GM21737 (cell line): ENCODE results near the gene CNTN3.

Experiments
- ATAC-seq: cut with Tn5 transposase; IDR thresholded peaks from one replicate; pipeline ENCODE4 v1.9.1; 2021; ENCODE audit warnings: mild to moderate bottlenecking, moderate library complexity; ENCODE audit not compliant: unreplicated experiment

Gene CNTN3

GRCh38 chr3:74611206-74611605 is 3.3 kb downstream of the CNTN3 start:
- no peak for ATAC-seq

DNA sequence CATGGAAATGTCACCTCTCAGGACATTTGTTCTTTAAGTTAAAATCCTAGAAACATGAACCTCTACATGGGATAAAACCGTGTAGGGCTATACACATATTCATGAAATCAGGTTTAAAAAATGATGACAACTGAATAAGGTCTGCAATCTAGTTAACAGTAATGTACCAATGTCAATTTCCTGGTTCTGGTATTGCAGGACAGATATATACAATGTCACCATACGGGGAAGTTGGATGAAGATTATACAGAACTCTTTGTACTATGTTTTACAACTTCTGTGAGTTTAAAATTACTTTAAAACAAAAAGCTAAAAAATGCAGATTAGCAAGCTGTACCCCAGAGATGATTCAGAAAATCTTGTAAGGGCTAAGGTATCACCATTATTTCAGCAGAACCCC is 6.7 kb downstream of the CNTN3 start:
- no peak for ATAC-seq

DNA sequence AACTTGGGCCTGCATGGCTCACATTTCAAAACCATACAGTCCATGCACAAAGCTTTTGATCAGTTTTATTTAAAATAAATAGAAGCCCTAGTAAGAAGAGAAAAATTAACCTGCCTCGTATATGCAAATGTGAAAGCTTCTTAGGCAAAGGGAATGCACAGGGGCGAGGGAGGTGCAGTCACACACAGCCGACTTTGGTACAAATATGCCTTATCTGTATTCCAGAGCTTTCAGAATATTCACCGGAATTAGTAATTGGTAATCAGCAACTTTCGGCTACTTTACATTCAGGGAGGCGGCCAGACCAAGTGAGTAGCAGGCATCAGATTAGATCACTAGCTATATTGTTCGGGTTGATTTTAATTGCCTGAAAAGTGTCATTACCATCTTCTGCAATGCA is 7.5 kb downstream of the CNTN3 start:
- no peak for ATAC-seq

DNA sequence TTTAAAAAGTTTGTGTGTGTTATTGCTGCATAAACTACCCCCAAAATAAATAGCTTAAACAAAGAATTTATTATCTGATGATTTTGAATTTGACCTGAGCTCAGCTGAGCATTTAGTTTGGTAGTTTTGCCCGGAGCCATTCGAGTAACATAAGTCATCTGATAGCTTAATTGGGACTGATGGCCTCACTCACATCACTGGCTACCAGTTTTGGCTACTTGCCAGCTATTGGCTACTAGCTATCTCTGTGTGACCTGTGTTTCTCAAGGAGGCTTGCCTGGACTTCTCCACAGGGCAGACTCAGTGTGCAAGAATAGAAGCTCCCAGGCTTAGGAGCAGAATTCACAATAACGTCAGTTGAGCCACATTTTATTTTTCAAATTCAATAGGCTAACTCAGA is 9.0 kb downstream of the CNTN3 start:
- no peak for ATAC-seq

GRCh38 chr3:74603292-74603691 is 11.2 kb downstream of the CNTN3 start:
- ATAC-seq, result no peak

DNA sequence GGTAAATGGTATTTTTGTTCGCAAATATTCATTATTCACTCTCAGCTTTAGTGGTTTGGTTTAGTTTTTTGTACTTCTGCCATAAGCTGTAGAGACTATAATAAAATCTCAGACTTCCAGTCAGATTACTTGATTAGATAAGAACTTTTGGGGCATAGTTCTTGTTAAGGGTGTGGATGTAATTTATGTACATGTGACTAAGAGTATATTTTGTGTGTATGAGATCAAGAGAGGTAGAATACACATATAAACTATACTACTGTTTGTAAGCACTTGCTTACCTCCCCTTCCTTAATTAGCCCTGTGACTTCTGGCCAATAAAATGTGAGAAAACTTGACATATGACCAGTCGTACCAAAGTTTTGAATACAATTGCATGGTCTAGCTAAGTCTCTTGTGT is 12.0 kb downstream of the CNTN3 start:
- no peak for ATAC-seq

DNA sequence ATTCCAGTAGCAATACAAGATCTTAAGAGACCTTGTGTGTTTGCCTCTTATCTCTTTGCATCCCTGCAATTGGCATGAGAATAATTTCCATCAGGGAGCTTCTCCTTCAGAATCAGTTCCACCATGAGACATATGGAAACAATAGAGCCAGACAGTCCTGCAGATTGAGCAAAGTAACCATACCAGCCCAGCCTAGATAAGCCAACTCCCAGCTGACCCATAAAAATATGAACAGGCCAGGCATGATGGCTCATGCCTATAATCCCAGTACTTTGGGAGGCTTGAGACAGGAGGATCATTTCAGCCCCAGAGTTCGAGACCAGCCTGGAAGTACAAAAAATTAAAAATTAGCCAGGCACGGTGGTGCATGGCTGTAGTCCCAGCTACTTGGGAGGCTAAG is 12.7 kb downstream of the CNTN3 start:
- no peak for ATAC-seq

DNA sequence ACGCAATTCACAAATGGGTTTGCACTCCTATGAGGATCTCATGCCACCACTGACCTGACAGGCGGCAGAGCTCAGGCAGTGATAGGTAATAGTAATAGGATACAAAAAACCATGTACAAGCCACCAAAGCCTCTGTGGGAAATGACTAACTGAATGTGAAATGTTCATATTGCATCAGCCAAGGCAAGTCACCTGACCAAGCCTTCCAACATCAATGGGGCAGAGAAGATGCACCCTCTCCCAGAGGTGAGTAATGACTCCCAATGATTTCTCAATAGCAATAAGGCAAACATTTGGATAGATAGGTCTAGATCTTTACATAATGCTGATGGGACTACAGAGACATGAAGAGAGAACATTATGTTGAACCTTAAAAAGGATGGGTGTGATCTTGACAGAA is 14.9 kb downstream of the CNTN3 start:
- no peak for ATAC-seq

DNA sequence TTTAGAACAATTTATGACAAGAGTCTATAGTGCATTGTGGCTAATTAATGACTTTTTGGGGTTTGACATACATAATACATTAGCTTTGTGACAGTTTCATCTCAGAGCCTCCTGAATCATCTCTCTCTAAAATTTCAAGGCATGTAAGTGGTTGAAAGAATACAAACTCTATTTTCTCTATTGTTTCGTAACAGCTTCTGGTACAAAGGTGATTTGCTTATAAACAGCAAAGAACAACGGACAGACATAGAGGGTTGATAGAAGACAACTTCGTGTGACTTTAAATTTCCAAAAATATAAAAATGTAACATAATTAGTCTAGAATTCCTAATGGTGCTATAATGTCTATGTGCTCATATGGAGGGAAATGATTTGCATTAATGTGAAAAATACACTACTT is 21.3 kb downstream of the CNTN3 start:
- no peak for ATAC-seq

- no peak for ATAC-seq
Observed at GRCh38 chr3:74592359-74592758, 22.1 kb downstream of the CNTN3 start.

DNA sequence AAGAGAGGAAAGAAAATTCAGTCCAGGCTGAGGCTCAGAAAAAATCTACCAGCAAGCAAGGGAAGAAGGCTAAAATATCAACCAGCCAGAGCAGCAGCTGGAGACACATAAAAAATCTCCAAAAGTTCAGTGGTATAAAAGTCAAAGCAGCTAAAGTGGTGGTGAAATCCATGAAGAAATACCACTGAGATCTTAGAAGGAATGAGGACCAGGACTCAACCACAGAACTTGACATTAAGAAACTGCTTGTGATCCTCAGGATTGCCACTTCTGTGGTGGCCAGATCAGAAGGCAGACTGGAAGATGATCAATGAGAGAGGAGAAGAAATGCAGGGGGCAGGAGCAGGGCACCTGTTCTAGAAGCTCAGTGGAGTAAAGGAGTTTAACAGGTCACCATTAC is 22.5 kb downstream of the CNTN3 start:
- ATAC-seq, result no peak

- no peak for ATAC-seq
Observed at GRCh38 chr3:74591342-74591741, 23.1 kb downstream of the CNTN3 start.

DNA sequence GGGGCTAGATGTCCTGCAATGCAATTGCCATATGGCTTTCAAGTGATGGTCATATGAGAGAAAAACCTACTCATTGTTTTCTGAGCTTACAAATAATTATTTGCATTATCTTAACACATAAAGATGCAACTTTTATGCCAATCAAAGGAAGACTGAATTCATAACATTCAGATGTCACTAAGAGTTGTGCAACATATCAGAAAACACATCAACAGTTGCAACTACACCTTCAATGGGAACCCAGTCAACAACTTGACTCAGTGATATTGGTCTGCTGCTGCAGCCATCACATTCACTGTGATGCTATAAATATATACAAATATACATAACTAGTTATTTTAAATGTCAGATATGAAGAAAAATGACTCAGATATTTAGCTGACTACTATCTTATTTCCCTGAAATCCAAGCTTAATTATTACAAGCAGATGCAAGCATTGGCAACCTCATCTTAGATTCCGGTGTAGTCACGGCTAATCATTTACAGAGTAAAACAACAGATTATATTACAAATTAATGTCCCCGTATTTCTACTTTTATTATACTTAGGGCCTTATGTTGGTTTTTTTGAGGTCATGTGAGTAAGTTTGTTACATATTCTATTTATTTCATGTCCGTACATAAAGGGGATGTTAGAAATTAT is 23.7 kb downstream of the CNTN3 start:
- no peak for ATAC-seq

- no peak for ATAC-seq
Observed at GRCh38 chr3:74584782-74585181, 29.7 kb downstream of the CNTN3 start.

DNA sequence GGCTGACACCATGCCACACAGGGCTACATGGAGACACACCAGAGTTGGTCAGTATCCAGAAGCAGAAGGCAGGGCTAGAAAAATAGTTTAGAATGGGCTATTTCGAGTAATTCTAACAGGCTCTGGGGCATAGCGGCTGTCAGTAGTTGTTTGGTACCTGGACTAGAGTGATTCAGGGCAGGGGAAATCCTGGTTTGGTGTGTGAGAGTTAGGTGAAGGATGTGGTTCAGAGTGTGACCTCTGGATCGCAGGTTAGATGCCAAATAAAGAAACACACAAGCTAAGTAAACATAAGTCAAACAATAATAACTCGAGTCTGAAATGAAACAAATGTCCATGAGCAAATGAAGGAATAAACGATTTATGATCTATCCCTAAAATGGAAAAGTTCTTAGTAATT is 31.5 kb downstream of the CNTN3 start:
- ATAC-seq, result no peak

GRCh38 chr3:74575857-74576256 is 38.6 kb downstream of the CNTN3 start:
- ATAC-seq, result no peak

GRCh38 chr3:74571118-74571517 is 43.3 kb downstream of the CNTN3 start:
- no peak for ATAC-seq
